GM19467 (cell line): ENCODE results near the gene RAB6B.
A peak's percentile ranks its signal among the peaks of the same experiment; 100 is the strongest.
"Not testable (repeated sequence)": the region's sequence is repeated elsewhere in the genome, so short reads cannot be mapped to it uniquely, and the experiment has no call there.

Experiments
- ATAC-seq: cut with Tn5 transposase; IDR thresholded peaks from one replicate; pipeline ENCODE4 v1.9.1; 2021; ENCODE audit warnings: mild to moderate bottlenecking, moderate library complexity; ENCODE audit not compliant: unreplicated experiment

Gene RAB6B

DNA sequence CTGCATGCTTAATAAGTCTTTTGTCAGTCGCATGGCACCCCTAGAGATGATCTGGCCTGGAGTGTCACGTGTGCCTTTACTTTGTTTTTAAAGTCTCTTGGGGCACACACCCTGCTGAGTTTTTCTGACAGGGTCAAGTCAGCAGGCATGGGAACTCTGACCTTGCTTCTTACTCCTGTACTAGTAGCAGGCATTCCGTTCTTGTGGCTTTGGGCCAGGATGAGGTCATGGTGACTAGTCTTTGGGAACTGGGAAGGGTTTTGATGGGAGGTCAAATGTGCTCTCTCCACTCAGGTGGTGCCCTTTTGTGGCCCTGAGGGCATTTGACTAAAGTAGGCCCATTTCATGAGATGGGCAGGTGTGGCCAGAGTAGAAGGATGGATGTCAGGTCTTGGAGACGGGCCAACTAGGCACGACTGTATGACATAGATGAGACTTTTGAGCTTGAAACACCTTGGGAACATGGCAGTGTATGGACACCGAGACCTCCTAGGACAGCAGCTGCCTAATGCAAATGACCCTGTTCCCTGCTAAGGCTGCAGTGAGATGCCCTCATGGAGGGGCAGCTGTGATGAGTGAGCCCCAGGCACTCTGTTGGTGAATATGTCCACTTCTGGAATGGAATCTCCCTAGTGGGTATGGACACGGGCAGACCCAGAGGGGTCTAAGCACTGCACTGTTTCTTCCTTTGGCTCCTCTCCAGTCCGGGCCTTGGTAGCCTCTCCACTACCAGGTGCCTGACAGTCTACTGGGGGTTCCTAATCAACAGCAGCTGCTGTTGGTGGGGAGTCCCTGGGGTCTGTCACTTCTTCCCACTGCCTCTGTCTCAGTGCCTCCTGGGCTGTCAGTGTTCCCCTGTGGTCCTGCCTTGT lies 73.7 kb downstream of the RAB6B start:
- no peak for ATAC-seq

GRCh38 chr3:133820889-133821675 lies 74.6 kb downstream of the RAB6B start:
- ATAC-seq, result no peak

DNA sequence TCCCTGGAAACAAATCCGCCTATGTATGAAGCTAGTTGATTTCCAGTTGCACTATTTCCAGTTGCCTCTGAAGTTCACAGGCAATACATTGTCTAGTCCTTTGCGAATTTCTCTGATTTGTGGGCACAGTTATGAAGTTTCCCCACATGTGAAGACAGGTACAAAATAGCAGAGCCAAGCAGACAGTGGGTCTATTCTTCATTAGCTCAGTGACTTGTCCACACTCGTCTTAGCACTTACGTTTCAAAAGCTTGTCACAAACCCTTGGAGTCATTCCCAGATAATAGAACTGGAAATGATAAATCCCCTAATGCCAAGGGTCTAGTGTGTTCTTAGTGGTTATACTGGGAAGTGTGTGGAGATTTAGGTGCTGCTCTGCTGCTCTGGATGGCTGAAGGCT lies 75.6 kb downstream of the RAB6B start:
- no peak for ATAC-seq

DNA sequence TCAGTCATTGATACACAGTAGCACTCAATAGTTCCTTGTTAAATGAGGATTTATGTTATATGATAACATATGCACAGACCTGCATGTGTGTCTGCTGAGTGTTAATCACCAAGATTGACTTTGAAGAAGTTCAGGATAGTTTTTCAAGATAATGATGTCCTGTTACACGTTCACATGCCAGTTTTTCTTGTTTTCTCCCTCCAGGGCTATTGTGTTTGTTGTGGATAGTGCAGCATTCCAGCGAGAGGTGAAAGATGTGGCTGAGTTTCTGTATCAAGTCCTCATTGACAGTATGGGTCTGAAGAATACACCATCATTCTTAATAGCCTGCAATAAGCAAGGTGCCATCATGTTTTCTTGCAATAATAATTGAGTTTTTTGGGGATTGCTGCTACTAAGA lies 80.3 kb downstream of the RAB6B start:
- ATAC-seq, result no peak

- ATAC-seq, result no peak
Measured at GRCh38 chr3:133812872-133813271, 82.8 kb downstream of the RAB6B start.

DNA sequence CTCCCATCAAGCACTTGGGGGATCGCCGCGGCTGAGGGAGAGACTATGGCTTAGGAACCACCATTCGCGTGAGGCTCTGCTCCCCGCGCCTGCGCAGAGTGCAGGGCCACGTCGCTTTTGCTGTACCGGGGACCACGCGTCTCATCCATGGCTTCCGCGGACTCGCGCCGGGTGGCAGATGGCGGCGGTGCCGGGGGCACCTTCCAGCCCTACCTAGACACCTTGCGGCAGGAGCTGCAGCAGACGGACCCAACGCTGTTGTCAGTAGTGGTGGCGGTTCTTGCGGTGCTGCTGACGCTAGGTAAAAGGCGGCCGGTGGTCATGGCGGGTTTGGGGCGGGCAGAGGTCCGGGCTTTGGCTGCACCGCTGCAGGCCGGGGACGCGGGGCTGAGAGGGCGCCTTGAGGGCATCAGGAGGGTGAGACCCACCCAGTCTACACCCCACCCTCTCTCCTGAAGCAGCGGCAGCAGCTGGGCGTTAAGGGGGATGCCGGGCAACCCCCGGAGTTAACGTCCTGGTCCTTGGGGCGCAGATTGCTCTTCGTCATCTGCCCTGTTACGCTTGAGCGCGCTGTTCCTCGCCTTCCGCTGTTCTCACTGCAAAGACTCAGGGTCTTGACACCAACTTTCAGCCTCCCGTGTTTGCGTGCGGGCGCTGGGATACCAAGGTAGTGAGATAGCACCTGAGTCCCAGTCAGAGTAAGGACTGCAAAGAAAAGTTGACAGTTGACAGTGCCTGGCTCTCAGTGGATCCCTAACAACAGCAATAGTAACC lies 89.8 kb downstream of the RAB6B start, which contains the start of gene SRPRB:
Gene SRPRB, plus strand, starts transcription at position 114 of the 774 bp plus-strand sequence. Its CDS starts 34 bp downstream, at position 148.
- ATAC-seq, result peak; percentile 99

GRCh38 chr3:133805384-133805701 lies 90.3 kb downstream of the RAB6B start:
- ATAC-seq, result no peak

DNA sequence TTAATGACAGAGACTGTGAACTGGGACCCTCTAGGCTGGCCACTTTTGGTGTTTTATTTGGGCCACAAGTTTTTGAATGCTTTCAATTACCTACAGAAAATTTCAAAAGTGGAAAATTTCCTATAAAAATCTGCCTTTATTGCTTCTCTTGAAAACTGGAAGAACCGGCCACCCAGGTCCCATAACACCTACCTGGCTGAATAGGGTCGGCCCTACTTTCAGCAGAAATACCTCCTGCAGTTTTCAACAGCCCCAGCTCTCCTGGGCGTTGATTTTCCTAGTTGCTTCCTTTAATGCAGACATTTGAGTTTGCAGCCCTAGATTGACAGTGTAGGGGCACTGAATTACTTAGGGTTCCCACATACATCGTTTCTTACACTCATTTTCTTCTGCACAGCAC lies 90.8 kb downstream of the RAB6B start:
- ATAC-seq, result no peak

GRCh38 chr3:133803469-133803868 lies 92.2 kb downstream of the RAB6B start:
- ATAC-seq, result no peak

- ATAC-seq, result no peak
Measured at GRCh38 chr3:133799794-133800585, 95.7 kb downstream of the RAB6B start.

GRCh38 chr3:133797396-133798105 lies 98.1 kb downstream of the RAB6B start:
- no peak for ATAC-seq

GRCh38 chr3:133792171-133792763 lies 103.4 kb downstream of the RAB6B start:
- no peak for ATAC-seq

DNA sequence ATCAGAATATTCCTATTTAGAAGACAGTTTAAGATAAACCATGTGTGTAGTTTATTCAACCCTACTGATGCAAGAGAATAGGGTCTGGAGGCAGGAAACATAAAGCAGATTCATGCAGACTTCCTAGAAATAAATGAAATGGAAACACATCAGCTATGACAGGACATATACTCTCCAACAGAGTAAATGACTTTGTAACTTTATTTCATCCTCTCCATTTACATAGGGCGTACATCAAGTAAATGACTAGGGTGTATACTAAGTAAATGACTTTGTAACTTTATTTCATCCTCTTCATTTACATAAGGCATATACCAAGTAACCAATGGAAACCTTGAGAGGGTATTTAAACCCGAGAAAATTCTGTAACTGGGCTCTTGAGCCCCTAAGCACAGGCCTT lies 107.7 kb downstream of the RAB6B start:
- no peak for ATAC-seq

- no peak for ATAC-seq
Measured at GRCh38 chr3:133783762-133784161, 111.9 kb downstream of the RAB6B start.

DNA sequence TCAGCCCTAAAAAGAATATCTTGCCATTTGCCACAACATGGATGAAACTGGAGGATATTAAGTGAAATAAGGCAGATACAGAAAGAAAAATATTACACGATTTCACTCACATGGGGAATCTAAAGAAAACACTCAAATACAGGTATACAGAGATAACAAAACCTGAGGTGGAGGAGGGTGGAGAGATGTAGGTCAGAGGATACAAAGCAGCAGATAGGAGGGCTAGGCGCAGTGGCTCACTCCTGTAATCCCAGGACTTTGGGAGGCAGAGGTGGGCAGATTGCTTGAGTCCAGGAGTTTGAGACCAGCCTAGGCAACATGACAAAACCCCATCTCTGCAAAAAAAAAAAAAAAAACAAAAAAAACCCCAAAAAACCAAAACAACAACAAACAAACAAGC lies 113.2 kb downstream of the RAB6B start:
- ATAC-seq, result no peak

- ATAC-seq, result no peak
Measured at GRCh38 chr3:133781570-133781969, 114.1 kb downstream of the RAB6B start.

DNA sequence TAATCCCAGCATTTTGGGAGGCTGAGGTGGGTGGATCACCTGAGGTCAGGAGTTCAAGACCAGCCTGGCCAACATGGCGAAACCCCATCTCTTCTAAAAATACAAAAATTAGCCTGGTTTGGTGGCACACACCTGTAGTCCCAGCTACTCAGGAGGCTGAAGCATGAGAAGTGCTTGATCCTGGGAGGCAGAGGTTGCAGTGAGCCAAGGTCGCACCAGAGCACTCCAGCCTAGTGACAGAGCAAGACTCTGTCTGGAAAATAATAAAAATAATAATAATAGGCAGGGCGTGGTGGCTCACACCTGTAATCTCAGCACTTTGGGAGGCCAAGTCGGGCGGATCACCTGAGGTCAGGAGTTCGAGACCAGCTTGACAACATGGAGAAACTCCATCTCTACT lies 114.9 kb downstream of the RAB6B start:
- ATAC-seq, result not testable (repeated sequence)

GRCh38 chr3:133779626-133780203 lies 116.0 kb downstream of the RAB6B start:
- ATAC-seq, result no peak
